22Rv1 (cell line): ENCODE data around the gene CCDC30.

Source experiments
- H3K27ac ChIP-seq: fragments of 450-650 bp; 2 replicates; pipeline ENCODE4 v1.5.1; 2017
- ZFX ChIP-seq: fragments of 450-650 bp; IDR thresholded peaks from 2 replicates; pipeline ENCODE4 v1.6.1; 2017; ENCODE audit warnings: antibody characterized with exemption, borderline replicate concordance
- TF ChIP-seq, protein P1 (sequence below): fragments of 450-650 bp; IDR thresholded peaks from 2 replicates; pipeline ENCODE4 v1.5.1; 2017; ENCODE audit warnings: mild to moderate bottlenecking

The CCDC30 gene

DNA sequence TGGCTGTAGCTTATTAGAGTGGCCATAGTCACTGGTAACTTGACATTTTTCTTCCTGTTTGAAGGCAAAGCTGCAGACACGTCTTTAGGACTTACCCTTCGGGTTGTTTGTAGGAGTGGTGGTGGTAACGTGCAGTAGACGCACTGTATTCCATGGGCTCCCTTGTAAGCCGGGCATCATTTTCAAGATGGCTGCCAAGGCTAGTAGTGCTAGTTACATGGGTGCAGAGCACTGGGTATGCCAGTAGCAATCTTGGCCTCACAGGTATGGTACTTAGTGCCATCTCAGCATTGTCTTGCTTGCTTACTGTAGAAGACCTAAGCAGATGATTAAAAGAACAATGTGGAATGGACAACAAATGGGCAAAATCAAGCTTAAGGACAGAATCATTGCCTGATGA, 221.1 kb downstream of the CCDC30 start:
- TF ChIP-seq ZFX: no peak
- TF ChIP-seq, protein P1, sequence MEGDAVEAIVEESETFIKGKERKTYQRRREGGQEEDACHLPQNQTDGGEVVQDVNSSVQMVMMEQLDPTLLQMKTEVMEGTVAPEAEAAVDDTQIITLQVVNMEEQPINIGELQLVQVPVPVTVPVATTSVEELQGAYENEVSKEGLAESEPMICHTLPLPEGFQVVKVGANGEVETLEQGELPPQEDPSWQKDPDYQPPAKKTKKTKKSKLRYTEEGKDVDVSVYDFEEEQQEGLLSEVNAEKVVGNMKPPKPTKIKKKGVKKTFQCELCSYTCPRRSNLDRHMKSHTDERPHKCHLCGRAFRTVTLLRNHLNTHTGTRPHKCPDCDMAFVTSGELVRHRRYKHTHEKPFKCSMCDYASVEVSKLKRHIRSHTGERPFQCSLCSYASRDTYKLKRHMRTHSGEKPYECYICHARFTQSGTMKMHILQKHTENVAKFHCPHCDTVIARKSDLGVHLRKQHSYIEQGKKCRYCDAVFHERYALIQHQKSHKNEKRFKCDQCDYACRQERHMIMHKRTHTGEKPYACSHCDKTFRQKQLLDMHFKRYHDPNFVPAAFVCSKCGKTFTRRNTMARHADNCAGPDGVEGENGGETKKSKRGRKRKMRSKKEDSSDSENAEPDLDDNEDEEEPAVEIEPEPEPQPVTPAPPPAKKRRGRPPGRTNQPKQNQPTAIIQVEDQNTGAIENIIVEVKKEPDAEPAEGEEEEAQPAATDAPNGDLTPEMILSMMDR: no peak
- H3K27ac ChIP-seq: peak overlapping the region; percentile 85; the same call in 1 of the 2 replicates

DNA sequence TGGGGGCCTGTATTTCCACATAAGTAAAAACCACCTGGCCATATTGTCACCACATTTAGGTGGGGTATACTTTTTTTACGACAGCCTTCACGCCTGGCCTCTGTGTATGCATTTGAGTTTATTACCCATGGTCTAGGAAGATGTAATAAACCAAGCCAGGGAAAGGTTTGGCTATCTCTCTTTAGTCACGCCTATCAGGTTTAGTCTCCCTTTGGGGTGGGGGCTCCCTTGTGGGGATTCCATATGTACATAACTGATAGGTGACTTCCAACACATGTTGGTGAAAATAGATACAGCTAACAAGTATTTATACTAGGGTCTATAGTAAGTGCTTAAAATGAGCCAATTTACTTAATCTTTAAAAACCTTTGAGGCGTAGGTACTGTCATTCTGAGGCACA, 223.3 kb downstream of the CCDC30 start:
- TF ChIP-seq ZFX: no peak
- TF ChIP-seq, protein P1: no peak
- no peak overlapping the region for H3K27ac ChIP-seq

GRCh38 chr1:42689912-42690311, 226.8 kb downstream of the CCDC30 start:
- no peak overlapping the region for H3K27ac ChIP-seq
- no peak for TF ChIP-seq ZFX
- TF ChIP-seq, protein P1: no peak

GRCh38 chr1:42690477-42691156, 227.5 kb downstream of the CCDC30 start:
- H3K27ac ChIP-seq: peak overlapping the region; percentile 77; the same call in 1 of the 2 replicates
- TF ChIP-seq, protein P1: no peak; the same call in 1 of the 2 replicates
- TF ChIP-seq ZFX: no peak

DNA sequence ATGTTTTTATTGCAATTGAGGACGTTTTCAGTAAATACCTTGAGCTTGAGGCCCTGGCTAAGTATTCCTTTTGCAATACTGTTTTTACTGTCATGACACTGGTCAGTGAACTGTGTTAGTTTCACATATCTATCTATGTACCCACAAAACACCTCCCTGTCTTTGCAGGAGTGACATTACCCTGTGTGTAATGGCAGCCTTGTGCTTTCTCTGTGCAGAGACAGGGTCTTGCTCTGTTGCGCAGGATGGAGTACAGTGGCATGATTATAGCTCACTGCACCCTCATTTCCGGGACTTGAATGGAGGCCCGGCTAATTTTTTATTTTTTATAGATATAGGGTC, 228.0 kb downstream of the CCDC30 start:
- TF ChIP-seq, protein P1: no peak
- no peak for TF ChIP-seq ZFX
- peak overlapping the region; percentile 77 for H3K27ac ChIP-seq

DNA sequence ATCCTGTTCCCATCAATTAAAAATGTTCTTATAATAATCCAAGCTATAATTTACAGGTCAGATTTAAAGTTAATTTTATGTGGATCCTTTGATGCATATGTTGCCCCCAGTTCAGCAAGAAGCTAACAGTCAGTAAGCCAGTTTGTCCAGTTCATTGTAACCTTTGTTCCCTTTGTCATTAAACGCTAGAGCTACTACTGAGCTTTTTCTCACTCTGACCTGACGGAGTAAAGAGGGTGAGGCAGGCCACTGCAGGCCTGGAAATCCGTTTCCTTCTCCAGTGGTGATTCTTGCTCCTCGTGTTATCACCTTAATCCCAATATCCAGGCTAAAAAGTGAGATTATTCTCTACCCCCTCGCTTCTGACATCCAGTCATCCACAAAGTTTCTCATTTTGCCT, 229.4 kb downstream of the CCDC30 start:
- TF ChIP-seq ZFX: no peak
- TF ChIP-seq, protein P1: no peak
- H3K27ac ChIP-seq: peak overlapping the region; percentile 77

DNA sequence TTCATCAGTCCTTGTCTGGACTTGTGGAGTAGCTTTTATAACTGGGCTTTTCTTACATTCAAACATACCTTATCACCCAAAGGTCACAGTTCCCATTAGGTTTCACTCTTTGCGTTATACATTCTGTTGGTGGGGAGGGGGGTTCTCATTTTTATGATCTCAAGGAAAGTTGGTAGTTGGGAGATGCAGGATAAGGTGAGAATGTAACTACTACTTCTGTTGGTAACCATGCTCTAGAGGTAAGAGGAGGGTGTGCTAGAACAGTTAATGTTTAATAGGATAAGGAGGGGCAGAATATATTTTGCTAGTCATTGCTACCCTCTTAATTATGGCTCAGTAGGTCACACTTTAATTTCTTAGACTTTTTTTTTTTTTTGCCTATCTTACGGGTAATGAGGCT, 229.8 kb downstream of the CCDC30 start:
- no peak for TF ChIP-seq ZFX
- TF ChIP-seq, protein P1: no peak
- H3K27ac ChIP-seq: peak overlapping the region; percentile 77
